Astrocyte (in vitro differentiated cells and primary cell): ENCODE measurements around the gene LSMEM2.

Source experiments
- CTCF ChIP-seq: IDR thresholded peaks from 2 replicates; pipeline ENCODE4 v1.5.1; 2011; ENCODE audit warnings: low read depth, mild to moderate bottlenecking, inconsistent platforms, low read length, moderate library complexity; ENCODE audit not compliant: insufficient read depth
- EZH2 ChIP-seq: IDR thresholded peaks from 2 replicates; pipeline ENCODE4 v1.6.1; 2012; ENCODE audit warnings: mild to moderate bottlenecking, low read length, inconsistent platforms; ENCODE audit not compliant: insufficient read depth

- TF ChIP-seq CTCF = no peak
- no peak for TF ChIP-seq EZH2
Measured at GRCh38 chr3:50265571-50265970, 13.3 kb upstream of the LSMEM2 start.
